GM19455 (cell line): ENCODE results near the gene LRRC17.
A peak's percentile ranks its signal among the peaks of the same experiment; 100 is the strongest.

Experiments
- ATAC-seq: cut with Tn5 transposase; IDR thresholded peaks from one replicate; pipeline ENCODE4 v1.9.1; 2021; ENCODE audit not compliant: unreplicated experiment

LRRC17 gene, protein sequence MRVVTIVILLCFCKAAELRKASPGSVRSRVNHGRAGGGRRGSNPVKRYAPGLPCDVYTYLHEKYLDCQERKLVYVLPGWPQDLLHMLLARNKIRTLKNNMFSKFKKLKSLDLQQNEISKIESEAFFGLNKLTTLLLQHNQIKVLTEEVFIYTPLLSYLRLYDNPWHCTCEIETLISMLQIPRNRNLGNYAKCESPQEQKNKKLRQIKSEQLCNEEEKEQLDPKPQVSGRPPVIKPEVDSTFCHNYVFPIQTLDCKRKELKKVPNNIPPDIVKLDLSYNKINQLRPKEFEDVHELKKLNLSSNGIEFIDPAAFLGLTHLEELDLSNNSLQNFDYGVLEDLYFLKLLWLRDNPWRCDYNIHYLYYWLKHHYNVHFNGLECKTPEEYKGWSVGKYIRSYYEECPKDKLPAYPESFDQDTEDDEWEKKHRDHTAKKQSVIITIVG

DNA sequence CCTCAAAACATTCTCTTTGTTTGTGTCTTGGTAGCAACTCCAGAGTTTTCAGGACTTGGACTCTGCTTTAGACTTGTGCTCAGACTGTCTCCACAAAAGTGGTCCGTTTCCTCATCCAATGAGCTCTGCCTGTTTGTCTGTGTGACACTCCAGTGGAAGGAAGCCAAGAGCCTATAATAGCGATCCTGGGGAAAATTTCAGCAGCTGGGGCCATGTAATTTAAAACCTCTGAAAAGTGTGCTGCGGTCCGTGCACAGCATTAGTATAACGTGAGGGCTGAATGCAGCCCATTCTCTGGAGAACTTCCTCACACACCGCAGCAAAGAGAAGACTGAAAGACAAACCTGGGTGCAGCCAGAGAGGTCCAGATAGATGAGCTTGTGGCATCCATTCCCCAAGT, at the start of gene LRRC17:
TSS of gene LRRC17 (plus strand) at position 259 of the 400 bp plus-strand sequence. CDS start 20,914 bp downstream, outside the sequence.
- ATAC-seq, result no peak

DNA sequence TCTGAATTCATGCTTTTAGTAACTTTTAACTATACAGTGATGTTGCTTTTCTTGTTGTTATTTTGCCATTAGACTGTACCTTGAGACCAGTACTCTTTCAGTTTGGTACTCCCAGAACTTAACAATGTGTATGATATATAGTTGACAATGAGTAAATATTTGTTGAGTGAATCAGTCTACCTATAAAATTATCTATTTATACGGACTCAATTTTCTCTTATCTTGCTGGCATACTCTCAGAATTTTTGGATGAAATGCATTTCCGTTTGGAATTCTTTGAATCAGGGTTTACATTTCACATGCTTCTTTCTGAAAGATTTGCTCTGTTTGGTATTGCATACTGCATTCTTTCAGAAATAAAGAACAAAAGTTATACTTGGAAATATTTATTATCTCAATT, 47.8 kb upstream of the LRRC17 start:
- no peak for ATAC-seq

DNA sequence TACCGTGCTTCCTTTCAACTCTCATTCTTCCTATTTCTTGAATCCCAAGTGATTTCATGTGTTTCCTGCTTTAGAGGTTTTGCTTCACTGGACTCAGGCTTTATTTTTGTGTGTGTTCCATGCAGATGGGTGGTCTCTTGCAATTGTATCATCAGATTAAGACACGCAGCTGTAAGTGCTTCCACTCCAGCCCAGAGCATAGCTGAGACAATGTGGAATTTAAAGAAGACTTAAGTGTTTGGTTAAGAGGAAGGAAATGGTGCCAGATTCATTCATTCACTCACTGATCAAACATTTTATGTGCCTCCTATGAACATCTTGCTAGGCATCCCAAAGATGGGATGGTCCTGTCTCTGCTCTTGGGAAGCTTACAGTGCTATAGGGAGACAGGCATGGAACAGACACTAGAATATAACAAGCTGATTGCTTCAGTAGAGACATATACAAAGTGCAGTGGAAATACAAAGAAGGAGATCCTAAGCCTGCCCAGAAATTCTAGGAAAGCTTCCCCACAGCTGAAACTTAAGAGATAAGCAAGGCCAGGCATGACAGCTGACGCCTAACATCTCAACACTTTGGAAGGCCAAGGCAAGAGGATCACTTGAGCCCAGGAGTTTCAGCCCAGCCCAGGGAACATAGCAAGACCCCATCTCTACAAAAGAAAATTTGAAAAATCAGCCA, 46.1 kb upstream of the LRRC17 start:
- ATAC-seq, result no peak

DNA sequence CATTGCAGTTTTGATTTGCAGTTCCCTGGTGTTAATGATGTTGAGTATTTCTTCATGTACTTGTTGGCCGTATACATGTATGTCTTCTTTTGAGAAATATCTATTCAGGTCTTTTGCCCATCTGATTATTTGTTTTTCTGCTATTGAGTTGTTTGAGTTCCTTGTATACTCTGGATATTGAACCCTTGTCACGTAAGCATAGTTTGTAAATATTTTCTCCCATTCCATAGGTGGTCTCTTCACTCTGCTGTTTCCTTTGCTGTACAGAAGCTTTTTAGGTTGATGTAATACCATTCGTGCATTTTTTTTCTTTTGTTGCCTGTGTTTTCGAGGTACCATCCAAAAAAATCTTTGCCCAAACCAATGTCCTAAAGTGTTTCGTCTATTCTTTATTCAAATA, 43.6 kb upstream of the LRRC17 start:
- no peak for ATAC-seq

DNA sequence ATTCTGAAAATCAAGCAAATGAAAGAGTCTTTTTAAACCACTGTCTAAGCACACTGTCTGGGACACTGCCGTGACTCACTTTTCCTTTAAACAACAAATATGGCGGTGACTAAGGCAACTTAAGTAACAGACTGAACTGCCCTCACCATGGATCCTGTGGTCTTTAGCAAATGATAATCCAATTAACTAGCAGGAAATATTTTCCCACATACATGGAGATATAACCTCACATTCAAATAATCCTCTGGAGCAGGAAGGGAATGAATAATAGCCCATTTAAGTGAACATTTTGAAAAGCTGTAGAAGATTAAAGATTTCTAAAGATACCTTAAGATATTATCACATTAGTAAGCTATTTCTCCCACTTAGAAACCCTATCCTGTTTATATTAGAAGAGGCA, 40.3 kb upstream of the LRRC17 start:
- ATAC-seq, result no peak

DNA sequence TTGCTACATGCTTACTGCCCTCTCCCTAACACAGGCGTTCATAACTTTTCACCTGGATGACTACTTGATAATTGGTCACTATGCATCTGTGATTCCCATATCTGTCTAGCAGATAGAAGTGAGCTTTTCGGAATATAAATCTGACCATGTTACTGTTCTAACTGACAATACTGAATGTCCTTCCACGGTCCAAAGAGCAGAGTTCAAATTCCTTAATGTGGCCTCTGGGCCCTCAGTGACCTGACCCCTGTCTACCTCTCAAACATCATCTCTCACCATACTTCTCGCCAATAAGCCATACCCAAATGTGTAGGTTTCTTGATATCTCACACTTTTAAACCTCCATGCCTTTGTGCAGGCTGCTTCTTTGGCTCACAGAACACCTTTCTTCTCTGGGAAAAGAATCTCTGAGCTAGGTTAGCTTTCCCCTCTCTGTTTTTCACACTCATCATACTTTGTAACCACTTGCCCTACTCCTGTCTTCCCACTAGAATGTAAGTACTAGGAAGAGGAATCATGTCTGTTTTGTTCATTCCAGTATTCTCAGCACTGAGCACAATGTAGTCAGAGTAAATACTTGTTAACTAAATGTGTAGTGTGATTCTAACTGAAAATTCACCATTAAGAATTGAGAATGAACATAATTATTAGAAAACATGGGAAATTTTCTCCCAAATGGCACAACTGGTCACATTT, 39.2 kb upstream of the LRRC17 start:
- ATAC-seq, result peak; percentile 37

DNA sequence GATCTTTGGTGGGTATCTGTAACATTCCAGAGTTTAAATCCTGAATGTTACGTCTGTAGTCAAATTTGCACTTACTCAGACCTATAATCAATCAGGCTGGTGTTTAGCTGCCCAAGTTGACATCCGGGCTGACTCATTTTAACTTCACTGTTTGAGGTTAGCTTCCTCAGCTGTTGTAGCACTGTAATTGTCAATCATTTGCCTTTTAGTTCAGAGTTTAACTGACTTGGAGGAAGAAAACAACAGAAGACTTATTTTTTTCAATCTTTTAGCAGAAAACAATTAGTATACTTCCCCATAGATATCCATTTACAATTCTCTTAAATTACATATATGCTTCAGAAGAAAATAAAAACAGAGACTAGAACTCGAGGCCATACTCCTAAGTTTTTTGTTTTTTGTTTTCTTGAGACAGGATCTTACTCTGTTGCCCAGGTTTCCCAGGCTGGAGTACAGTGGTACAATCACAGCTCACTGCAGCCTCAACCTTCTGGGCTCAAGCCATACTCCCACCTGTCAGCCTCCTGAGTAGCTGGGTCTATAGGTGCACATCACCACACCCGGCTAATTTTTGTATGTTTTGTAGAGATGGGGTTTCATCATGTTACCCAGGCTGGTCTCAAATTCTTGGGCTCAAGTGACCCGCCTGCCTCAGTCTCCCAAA, 38.5 kb upstream of the LRRC17 start:
- ATAC-seq, result peak; percentile 98

DNA sequence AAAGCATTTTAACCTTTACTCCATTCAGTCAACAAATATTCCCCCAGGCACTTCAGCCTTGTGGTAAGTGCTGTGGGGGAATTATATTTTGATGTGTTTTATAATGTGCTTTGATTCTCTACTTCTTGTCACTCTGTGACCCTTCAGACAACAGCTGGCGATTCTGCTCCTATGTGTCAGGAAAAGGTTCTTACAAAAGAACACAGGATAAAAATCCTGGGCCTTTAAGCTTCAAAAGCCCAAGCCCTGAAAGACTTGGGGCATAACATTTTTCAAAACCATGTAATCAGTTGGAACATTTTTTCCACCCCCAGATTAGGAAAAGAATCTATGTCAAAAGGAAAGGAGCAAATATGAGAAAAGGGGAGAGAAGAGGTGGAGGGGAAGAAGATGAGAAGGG, 37.8 kb upstream of the LRRC17 start:
- ATAC-seq, result no peak

DNA sequence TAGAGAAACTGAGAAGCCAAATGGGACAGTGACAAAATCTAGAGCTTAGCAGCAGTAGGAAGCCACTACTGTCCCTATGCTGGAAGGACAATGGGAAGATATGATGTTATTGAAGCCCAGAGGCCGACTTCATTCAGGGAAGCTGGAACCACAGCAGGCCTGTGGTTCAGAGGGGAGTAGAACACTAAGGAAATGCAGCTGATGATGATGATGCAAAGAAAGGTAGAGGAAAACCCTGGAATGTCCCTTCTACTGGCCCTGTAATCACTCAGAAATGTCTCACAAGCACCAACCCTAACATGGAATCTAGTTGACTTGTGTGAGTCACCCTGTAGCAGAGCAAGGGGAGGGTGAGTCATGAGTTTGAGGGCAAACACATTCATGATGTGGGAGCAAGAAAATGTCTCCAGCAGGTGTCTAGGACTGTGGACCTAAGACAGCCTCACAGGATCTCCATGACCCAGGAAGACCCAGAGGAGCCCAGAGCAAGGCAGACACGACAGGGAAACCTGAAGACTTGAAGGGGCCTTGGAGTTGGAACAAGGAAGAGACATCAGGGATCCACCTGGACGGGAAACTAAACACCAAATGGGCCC, 37.0 kb upstream of the LRRC17 start:
- ATAC-seq, result no peak

DNA sequence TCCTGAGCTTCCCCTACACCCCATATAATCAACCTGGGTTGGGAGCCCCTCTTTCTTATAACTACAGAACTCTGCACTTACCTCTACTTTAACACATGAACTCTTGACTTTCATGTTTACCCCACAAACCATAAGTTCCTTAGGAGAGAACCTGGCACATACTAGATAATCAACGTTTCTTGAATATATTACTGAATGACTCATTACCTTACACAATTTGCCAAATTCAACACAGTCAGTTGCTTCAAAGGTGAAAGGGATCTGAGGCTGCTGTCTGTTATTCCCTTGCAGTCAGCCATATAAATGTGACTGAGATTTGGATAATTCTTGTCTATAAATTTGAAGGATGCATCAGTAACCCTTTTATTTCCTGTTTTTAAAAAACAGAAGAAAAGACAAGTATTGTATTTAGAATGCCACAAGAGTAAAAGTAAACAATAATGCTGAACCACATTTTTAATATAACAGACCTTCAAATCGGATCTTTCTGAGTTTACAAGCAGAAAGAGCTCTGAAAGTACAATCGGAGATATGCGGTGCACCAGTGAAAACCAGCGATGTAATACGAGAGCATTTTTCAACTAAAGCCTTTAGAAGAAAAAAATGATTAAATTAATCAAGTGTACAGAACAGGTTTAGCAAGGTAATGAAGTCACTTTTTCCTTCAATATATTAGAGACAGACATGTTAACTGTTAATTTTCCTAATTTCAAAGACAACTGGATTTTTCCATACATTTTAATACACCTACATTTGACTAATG, 29.5 kb upstream of the LRRC17 start:
- ATAC-seq, result no peak

DNA sequence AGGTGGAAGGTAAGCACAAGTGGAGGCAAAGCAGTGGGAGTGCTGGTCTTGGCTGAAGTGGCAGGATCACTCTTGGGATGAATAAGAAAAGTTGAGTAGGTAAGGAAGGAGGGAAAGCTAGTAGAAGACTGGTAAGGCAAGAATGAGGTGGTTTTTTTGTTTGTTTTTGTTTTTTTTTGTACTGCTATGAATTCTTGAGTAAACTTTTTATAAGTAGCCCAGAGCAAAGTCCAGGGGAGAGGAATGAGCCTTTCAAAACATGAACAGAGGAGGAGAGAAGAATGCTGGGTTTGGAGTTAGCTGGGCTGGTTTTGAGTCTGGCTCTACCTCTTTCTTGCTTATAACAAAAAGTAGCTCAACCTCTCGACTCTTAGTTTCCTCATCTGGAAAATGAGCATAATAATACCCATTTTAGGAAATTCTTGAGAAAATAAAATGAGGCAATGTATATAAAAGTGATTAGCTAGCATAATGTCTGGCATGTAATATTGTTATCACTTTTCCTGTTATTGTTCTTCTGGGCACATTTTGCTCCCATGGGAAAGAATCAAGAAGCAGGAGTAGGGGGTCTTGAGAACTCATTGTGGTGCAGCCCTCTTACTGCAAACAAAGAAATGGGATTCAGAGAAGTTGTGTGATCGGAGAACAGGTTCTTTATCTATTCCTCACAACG, 24.1 kb upstream of the LRRC17 start:
- ATAC-seq, result no peak

DNA sequence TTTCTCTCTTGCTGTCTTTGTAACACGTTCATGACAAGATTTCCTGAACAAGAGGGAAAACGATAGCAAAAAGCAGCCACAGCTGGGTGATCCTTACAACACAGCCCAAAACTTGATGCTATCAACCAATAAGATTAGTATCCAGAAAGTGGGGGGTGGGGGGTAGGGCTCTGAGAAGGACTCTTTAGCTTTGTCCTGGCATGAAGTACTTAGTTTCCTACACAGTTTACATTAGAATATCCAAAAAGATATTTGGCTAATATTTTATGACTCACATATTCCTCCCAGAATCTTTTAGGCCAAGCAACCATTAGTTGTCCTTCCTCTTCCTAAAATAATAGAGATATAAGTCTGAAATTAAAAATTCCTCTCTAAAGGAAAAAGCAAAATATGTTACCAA, 22.9 kb upstream of the LRRC17 start:
- ATAC-seq, result no peak

DNA sequence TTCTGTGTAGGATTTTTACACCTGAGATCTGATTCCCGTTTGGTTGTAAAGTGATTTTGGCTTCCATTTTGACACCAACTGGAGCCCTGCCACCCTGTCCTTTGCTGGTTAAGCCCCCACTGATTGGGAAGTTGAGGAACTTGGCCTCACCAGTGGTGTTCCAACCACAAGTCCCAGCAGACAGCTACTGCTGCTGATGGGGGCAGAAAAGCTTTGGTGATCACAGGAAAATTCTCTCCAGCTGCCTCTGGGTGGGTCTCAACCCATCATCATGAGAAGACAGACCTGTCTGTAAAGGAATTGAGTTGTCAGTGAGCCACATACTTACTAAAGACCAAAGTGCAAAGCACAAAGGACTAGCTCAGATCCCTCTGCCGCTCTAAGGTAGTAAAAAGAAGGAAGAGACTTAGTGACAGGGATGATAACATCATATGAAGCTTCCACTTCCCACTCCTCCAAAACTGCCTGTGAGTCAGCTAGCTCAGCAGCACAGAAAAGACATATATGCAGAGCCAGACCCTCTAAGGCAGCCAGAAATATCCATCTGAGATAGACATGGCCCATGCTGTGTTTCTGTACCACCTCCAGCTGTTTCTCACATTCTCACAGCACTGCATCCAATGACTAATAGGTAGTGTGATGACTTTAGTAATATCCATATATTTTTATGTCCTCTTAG, 22.4 kb upstream of the LRRC17 start:
- no peak for ATAC-seq

DNA sequence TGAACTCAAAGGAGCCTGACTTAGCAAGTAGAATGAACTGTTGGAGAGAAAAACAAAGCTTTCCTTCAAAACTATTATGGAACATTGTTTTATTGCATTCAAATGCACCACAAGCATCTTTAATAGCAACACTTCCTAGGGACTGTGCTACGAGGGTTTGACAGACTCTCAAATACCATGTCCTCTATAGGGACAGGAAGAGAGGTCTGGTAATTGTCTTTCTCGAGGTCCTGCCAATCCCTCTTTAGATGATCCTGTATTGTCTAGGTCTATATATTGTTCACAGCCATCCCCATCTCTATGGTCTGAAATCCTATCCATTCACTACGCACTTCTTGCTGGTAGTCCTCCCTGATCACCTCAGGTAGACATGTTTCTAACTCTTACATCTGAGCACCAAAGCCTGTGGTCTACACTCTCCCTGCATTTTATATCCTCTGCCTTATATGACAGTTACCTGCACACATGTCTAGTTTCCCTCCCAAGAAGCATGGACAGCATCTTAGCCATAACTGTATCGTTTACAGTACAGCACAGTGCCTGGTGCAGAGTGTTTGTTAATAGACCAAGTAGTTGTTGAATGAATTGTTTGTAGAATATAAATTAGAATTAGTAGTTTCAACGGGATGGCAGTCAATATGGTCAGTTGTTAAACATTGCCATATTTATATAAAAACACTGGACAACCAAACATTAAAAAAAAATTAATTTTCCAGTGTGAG, 21.7 kb upstream of the LRRC17 start:
- no peak for ATAC-seq

DNA sequence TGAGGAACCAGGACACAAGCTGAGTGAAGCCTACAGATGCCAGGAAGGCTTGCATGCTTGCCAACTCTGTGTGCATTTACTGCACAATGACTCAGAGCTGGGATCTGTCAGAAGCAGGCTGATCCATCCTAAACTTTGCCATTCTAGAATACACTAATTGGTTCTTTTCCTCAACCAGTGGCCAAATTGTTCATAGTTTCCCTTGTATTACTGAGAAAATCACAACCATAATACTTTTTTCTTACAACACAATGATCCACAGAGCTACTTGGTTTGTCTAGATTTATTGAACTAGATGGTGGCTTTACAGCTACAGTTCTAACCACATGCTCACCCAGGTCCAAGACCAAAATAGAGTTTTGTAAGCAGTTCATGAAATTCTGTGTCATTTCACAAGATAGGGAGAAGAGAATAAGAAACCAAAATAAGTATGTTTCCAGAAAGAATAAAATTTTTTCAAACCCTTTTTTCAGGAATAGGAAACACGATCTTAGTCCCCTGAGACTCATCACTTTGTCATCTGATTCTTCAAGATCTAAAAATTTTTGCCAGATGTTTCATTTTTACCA, 21.0 kb upstream of the LRRC17 start:
- ATAC-seq, result no peak

DNA sequence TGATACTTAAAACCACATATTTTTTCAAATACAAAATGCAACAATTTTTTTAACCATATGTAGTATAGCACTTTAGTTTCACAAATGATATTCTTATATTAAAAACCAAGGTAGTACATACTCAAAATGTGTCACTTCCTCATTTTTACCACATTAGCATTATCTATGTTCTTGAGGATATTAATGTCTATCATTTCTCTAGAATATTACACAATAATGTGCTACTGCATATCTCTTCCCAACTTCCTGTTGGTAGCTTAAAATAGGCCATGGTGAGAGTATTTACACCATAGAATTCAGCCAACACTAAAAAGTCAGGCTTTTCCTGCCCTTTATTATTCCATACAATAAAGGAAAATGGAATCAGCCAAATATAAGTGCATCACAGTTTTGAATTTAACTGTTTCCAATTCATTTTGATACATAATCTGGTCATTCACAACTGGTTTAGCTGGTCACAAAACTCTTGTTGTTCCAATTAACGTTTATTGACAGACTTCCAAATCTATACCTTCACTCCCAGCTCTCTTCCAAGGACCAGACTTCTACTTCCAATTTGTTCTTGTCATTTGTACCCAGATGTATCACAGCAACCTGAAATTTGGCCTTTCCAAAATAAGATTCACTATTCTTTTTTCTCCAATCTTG, 20.0 kb upstream of the LRRC17 start:
- no peak for ATAC-seq

DNA sequence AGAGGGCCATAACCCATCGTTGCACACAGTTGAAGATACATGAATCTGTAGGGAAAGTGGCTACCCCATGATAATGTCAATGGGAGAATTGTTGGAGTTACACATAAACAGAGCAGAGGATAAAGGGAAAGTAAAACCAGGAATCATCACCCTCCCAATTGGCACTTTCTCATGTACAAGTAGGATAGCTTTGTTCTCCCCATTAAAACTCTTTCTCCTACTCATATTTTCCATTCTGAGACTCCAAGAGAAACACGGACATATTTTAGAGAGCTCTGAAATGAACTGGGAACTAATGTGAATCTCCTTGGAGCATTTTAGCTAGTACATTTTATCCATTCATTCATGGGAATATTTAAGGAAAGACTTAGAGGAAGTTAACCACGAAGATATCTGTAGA, 17.2 kb upstream of the LRRC17 start:
- no peak for ATAC-seq

DNA sequence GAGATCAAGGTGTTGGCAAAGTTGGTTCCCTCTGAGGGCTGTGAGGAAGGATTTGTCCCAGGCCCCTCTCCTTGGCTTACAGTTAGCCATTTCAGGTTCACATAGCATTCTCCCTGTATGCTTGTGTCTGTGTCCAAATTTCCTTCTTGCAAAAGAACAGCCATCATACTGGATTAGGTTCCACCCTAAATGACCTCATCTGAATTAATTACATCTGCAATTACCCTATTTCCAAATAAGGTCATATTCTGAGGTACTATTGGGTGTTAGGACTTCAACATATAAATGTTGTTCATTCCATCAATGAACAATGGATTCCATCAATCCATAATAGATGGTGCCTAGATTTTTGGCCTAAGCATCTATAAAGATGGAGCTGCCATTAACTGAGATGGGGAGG, 16.2 kb upstream of the LRRC17 start:
- no peak for ATAC-seq
